GM12878 (cell line): ENCODE results near the gene FMOD. TPM values are rescaled to one million over a fixed set of nuclear protein-coding genes. Genes with fewer than 3 reads are reported as not detected.

ENCODE experiments used
- ATAC-seq: fragments of 200-7000 bp; cut with Tn5 transposase; 3 replicates; pipeline ENCODE4 v1.9.1; 2020; ENCODE audit warnings: mild to moderate bottlenecking, moderate library complexity
- BruUV-seq: library from RNA; stranded (reverse); fragments of 400-500 nt; replicated peaks from 2 replicates; lab custom pipeline; 2021; lab: Mats Ljungman, UMichigan
- CTCF ChIA-PET: fragments of 300-600 bp; sonication (Branson Sonifier 250); formaldehyde crosslinking; extraction: SDS; loops from one replicate; lab custom pipeline; 2021; ENCODE audit warnings: inconsistent platforms; lab: Yijun Ruan, JAX
- POLR2A ChIA-PET: fragments of 350-600 bp; formaldehyde crosslinking; extraction: SDS; loops from one replicate; lab custom pipeline; 2021; ENCODE audit warnings: inconsistent platforms; lab: Charles Lee
- RAD21 ChIA-PET: fragments of 300-600 bp; sonication (Branson Sonifier 250); formaldehyde crosslinking; loops from one replicate; lab custom pipeline; 2023; ENCODE audit warnings: antibody characterized with exemption; ENCODE audit not compliant: unreplicated experiment; lab: Charles Lee
- SMC1A ChIA-PET: fragments of 300-600 bp; sonication (Branson Sonifier 250); formaldehyde crosslinking; loops from one replicate; lab custom pipeline; 2023; ENCODE audit not compliant: unreplicated experiment, uncharacterized antibody; lab: Charles Lee
- DNase-seq: peaks from one replicate; pipeline ENCODE4 v3.0.0-alpha.2; 2011; ENCODE audit warnings: low read depth, low spot score
- FAIRE-seq: peaks from 3 replicates; lab custom pipeline; 2011; peaks lifted over from hg19 to GRCh38; lab: Jason Lieb, UNC
- H2AFZ ChIP-seq: 2 replicates; pipeline ENCODE4 v1.6.0; 2011; ENCODE audit warnings: low read depth, low read length, control low read depth; ENCODE audit not compliant: control insufficient read depth
- H3K27ac ChIP-seq: 2 replicates; pipeline ENCODE4 v1.5.1; 2011; ENCODE audit warnings: control low read depth; ENCODE audit not compliant: control insufficient read depth, insufficient read depth
- H3K27me3 ChIP-seq, 2 experiments: replicated peaks in 1 of 2; 2 replicates each; pipeline versions ENCODE4 v1.6.0 to v1.6.1; 2011; ENCODE audit warnings: low read length in 1 of 2; ENCODE audit not compliant: control insufficient read depth in 2 of 2, insufficient read depth in 2 of 2
- H3K36me3 ChIP-seq, 2 experiments: 2 replicates each; pipeline ENCODE4 v1.5.1; 2011; ENCODE audit warnings: low read length in 1 of 2; ENCODE audit not compliant: control insufficient read depth in 2 of 2, insufficient read depth in 2 of 2
- H3K4me1 ChIP-seq: 2 replicates; pipeline ENCODE4 v1.6.1; 2011; ENCODE audit warnings: mild to moderate bottlenecking, low read length, moderate library complexity, mixed read lengths; ENCODE audit not compliant: control insufficient read depth, insufficient read depth
- H3K4me2 ChIP-seq: 2 replicates; pipeline ENCODE4 v1.6.0; 2011; ENCODE audit warnings: control low read depth; ENCODE audit not compliant: control insufficient read depth, insufficient read depth
- H3K4me3 ChIP-seq: fragments of 200-600 bp; sonication (generic); 2 replicates; pipeline ENCODE4 v1.5.1; 2016
- H3K79me2 ChIP-seq: 2 replicates; pipeline ENCODE4 v1.6.0; 2011; ENCODE audit warnings: low read length; ENCODE audit not compliant: control insufficient read depth, insufficient read depth
- H3K9ac ChIP-seq: 2 replicates; pipeline ENCODE4 v1.8.0; 2011; ENCODE audit warnings: low read length, control low read depth, mixed read lengths; ENCODE audit not compliant: control insufficient read depth, insufficient read depth
- H3K9me3 ChIP-seq: replicated peaks from 3 replicates; pipeline ENCODE4 v1.5.1; 2011; ENCODE audit warnings: mild to moderate bottlenecking, low read length; ENCODE audit not compliant: control insufficient read depth, insufficient read depth
- H4K20me1 ChIP-seq: 2 replicates; pipeline ENCODE4 v1.6.0; 2011; ENCODE audit not compliant: control insufficient read depth, insufficient read depth
- CBFB ChIP-seq: IDR thresholded peaks from 2 replicates; pipeline ENCODE4 v1.6.1; 2016; ENCODE audit warnings: antibody characterized with exemption, low read depth
- DPF2 ChIP-seq: fragments of 450-650 bp; IDR thresholded peaks from 2 replicates; pipeline ENCODE4 v1.6.1; 2017; ENCODE audit warnings: mild to moderate bottlenecking
- E4F1 ChIP-seq: fragments of 450-650 bp; IDR thresholded peaks from 2 replicates; pipeline ENCODE4 v1.6.1; 2018; ENCODE audit warnings: borderline replicate concordance, mild to moderate bottlenecking; ENCODE audit not compliant: partially characterized antibody
- FOXM1 ChIP-seq: IDR thresholded peaks from 2 replicates; pipeline ENCODE4 v1.6.1; 2012; ENCODE audit warnings: low read depth, mild to moderate bottlenecking, inconsistent platforms, low read length, moderate library complexity
- HSF1 ChIP-seq: fragments of 150-350 bp; IDR thresholded peaks from 2 replicates; pipeline ENCODE4 v1.6.1; 2014; ENCODE audit warnings: mild to moderate bottlenecking, low read depth, low read length
- IKZF2 ChIP-seq, 2 experiments: fragments of 450-650 bp; IDR thresholded peaks; 2 replicates each; pipeline ENCODE4 v1.6.1; 2017; ENCODE audit warnings: mild to moderate bottlenecking in 2 of 2, moderate library complexity in 2 of 2
- NFYA ChIP-seq: IDR thresholded peaks from 2 replicates; pipeline ENCODE4 v1.6.1; 2011; ENCODE audit warnings: low read depth, mild to moderate bottlenecking, low read length, improper control_type of control experiment, borderline replicate concordance
- NR2C1 ChIP-seq: fragments of 450-650 bp; IDR thresholded peaks from 2 replicates; pipeline ENCODE4 v1.6.1; 2017; ENCODE audit warnings: antibody characterized with exemption, mild to moderate bottlenecking, moderate library complexity
- POLR2A ChIP-seq: IDR thresholded peaks from 2 replicates; pipeline ENCODE4 v1.6.1; 2011; ENCODE audit warnings: low read depth, mild to moderate bottlenecking, low read length
- RB1 ChIP-seq: fragments of 450-650 bp; formaldehyde crosslinking; IDR thresholded peaks from 2 replicates; pipeline ENCODE4 v1.6.1; 2017; ENCODE audit warnings: mild to moderate bottlenecking, borderline replicate concordance
- SUZ12 ChIP-seq: fragments of 200-600 bp; sonication (generic); IDR thresholded peaks from one replicate; pipeline ENCODE4 v1.6.1; 2018; ENCODE audit warnings: antibody characterized with exemption, mild to moderate bottlenecking; ENCODE audit not compliant: unreplicated experiment
- WRNIP1 ChIP-seq: IDR thresholded peaks from 2 replicates; pipeline ENCODE4 v1.6.1; 2011; ENCODE audit warnings: low read depth, low read length, improper control_type of control experiment, borderline replicate concordance
- ZNF384 ChIP-seq: IDR thresholded peaks from 2 replicates; pipeline ENCODE4 v1.6.1; 2012; ENCODE audit warnings: low read depth, mild to moderate bottlenecking, low read length, improper control_type of control experiment, borderline replicate concordance
- WGBS: methylation state at CpG from one replicate; pipeline ENCODE4 v1.1.6; 2016; ENCODE audit warnings: low lambda C conversion rate; ENCODE audit not compliant: insufficient replicate concordance, insufficient coverage; ENCODE audit errors: missing lambda C conversion rate; 5-methylcytosine and 5-hydroxymethylcytosine counted together
- in situ Hi-C: fragments of 300-500 bp; cut with MboI; formaldehyde crosslinking; loops from 9 replicates; pipeline ENCODE4 v1.14.3; 2018; ENCODE audit warnings: mixed read lengths
- intact Hi-C: fragments of 100-400 bp; cut with micrococcal nuclease; formaldehyde crosslinking; loops from one replicate; pipeline ENCODE4 v1.14.2; 2022; ENCODE audit not compliant: unreplicated experiment
- polyA plus RNA-seq, 11 experiments: library from polyadenylated mRNA; depleted of rRNA in 4 of 11; unstranded in 6 of 11; stranded (reverse) in 5 of 11; fragments of >200 nt; fragmentation: Nextera tagmentation in 4 of 11; fragmentation: Illumina TruSeq in 1 of 11; extraction: Ambion mirVana in 4 of 11; extraction: Trizol in 1 of 11; gene quantifications; 1 replicate in 1 of 11; 2 replicates in 10 of 11; pipeline versions ENCODE4 v1.2.1 to v1.2.3, GENCODE V29; 2011 to 2016; ENCODE audit warnings: inconsistent platforms in 2 of 11, missing spikeins in 2 of 11, low read depth in 1 of 11
- total RNA-seq, 4 experiments: library from RNA; depleted of rRNA in 3 of 4; stranded (reverse); fragments of >200 nt in 3 of 4; fragmentation: Illumina TruSeq in 1 of 4; extraction: Trizol in 1 of 4; gene quantifications; 2 replicates each; pipeline versions ENCODE4 v1.2.1 to v1.2.3, GENCODE V29; 2013 to 2021
- TF ChIP-seq, protein P1 (sequence below): IDR thresholded peaks from 2 replicates; pipeline ENCODE4 v1.6.1; 2012; ENCODE audit warnings: mild to moderate bottlenecking, low read depth, low read length
- TF ChIP-seq, protein P2 (sequence below): fragments of 450-650 bp; IDR thresholded peaks from 2 replicates; pipeline ENCODE4 v1.6.1; 2017; ENCODE audit warnings: mild to moderate bottlenecking, low read depth, inconsistent platforms; ENCODE audit not compliant: poor library complexity, severe bottlenecking

The FMOD gene
- total and polyA plus RNA-seq, 10 of the 15 experiments (the other 5 are each of a cell fraction or from before 2014, with no cell fraction given), result 0.03 to 0.26 (median 0.11) TPM; not detected in 7

DNA sequence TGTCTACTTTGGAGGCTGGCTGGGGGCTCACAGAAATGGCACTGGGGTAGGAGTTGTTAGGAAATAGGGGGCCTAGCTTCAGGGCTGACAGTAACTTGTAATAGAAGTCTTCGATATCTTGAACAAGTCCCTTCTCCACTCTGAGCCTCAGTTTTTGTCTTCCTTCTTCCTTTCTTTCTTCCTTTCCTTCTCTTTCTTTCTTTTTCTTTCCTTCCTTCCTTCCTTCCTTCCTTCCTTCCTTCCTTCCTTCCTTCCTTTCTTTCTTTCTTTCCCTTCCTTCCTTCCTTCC is 32.7 kb downstream of the FMOD start:
- DNase-seq, result no peak
- H4K20me1 ChIP-seq, result no peaks in the 10 kb centered on the region
- H3K27me3 ChIP-seq, result no peaks in the 10 kb centered on the region
- FAIRE-seq, result no peak
- H3K27ac ChIP-seq, result no peak overlapping the region
- ChIA-PET RAD21 (interaction anchor here (1.1 to 1.2 kb wide), 2 partner anchors 9 to 12 kb away, joined by 4 to 10 read pairs; no protein-coding TSS in a partner anchor), SMC1A (interaction anchor here (0.8 to 3.2 kb wide), 6 partner anchors 8 to 45 kb away, joined by 3 to 28 read pairs (median 4); no protein-coding TSS in a partner anchor), CTCF (interaction anchor here (0.6 to 3.9 kb wide), 4 partner anchors 8 to 49 kb away, joined by 3 to 32 read pairs (median 9); no protein-coding TSS in a partner anchor), POLR2A (interaction anchor here (1.5 to 3.8 kb wide), 3 partner anchors 8 to 11 kb away, joined by 4 to 29 read pairs (median 22); no protein-coding TSS in a partner anchor)
- no peak for ATAC-seq
- in situ Hi-C loops (no loop called here), intact Hi-C loops (no loop called here)
- no peaks in the 10 kb centered on the region for H3K79me2 ChIP-seq
- no peaks in the 10 kb centered on the region for H3K36me3 ChIP-seq
- no peak overlapping the region for H2AFZ ChIP-seq
- WGBS, result 89% methylated on average over 1 of the region's 1 CpG
- no peak overlapping the region for H3K4me2 ChIP-seq
- H3K9me3 ChIP-seq, result no peaks in the 10 kb centered on the region
- H3K4me1 ChIP-seq, result peaks cover 31% of the 10 kb centered on the region
- TF ChIP-seq POLR2A (no peak), IKZF2 (IDR thresholded peaks at IDR 0.05) (no peak), NR2C1 (no peak), DPF2 (no peak), CBFB (no peak), NFYA (no peak), E4F1 (no peak), RB1 (no peak), FOXM1 (no peak), SUZ12 (no peak), ZNF384 (no peak), HSF1 (no peak), WRNIP1 (no peak)
- TF ChIP-seq, protein P1, sequence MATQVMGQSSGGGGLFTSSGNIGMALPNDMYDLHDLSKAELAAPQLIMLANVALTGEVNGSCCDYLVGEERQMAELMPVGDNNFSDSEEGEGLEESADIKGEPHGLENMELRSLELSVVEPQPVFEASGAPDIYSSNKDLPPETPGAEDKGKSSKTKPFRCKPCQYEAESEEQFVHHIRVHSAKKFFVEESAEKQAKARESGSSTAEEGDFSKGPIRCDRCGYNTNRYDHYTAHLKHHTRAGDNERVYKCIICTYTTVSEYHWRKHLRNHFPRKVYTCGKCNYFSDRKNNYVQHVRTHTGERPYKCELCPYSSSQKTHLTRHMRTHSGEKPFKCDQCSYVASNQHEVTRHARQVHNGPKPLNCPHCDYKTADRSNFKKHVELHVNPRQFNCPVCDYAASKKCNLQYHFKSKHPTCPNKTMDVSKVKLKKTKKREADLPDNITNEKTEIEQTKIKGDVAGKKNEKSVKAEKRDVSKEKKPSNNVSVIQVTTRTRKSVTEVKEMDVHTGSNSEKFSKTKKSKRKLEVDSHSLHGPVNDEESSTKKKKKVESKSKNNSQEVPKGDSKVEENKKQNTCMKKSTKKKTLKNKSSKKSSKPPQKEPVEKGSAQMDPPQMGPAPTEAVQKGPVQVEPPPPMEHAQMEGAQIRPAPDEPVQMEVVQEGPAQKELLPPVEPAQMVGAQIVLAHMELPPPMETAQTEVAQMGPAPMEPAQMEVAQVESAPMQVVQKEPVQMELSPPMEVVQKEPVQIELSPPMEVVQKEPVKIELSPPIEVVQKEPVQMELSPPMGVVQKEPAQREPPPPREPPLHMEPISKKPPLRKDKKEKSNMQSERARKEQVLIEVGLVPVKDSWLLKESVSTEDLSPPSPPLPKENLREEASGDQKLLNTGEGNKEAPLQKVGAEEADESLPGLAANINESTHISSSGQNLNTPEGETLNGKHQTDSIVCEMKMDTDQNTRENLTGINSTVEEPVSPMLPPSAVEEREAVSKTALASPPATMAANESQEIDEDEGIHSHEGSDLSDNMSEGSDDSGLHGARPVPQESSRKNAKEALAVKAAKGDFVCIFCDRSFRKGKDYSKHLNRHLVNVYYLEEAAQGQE, result no peak
- TF ChIP-seq, protein P2, sequence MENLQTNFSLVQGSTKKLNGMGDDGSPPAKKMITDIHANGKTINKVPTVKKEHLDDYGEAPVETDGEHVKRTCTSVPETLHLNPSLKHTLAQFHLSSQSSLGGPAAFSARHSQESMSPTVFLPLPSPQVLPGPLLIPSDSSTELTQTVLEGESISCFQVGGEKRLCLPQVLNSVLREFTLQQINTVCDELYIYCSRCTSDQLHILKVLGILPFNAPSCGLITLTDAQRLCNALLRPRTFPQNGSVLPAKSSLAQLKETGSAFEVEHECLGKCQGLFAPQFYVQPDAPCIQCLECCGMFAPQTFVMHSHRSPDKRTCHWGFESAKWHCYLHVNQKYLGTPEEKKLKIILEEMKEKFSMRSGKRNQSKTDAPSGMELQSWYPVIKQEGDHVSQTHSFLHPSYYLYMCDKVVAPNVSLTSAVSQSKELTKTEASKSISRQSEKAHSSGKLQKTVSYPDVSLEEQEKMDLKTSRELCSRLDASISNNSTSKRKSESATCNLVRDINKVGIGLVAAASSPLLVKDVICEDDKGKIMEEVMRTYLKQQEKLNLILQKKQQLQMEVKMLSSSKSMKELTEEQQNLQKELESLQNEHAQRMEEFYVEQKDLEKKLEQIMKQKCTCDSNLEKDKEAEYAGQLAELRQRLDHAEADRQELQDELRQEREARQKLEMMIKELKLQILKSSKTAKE, result no peak
- BruUV-seq, result no TSS peak
- H3K9ac ChIP-seq, result no peak overlapping the region
- no peak overlapping the region for H3K4me3 ChIP-seq
